Spinal cord (tissue), 10 donors: ENCODE measurements around the gene TLE3. TPM values are rescaled to one million over a fixed set of nuclear protein-coding genes. Genes with fewer than 3 reads are reported as not detected.

Experiments used
- DNase-seq, 6 donors: peaks; one replicate each; pipeline versions ENCODE4 v3.0.0 to v3.0.0-alpha.2; 2013 to 2015; ENCODE audit warnings: low spot score in 6 of 6, low read depth in 4 of 6
- H3K27ac ChIP-seq: one replicate; pipeline ENCODE4 v1.5.1; 2013; ENCODE audit warnings: low read depth, low read length, control low read depth
- H3K27me3 ChIP-seq: one replicate; pipeline ENCODE4 v1.6.1; 2013; ENCODE audit warnings: low read length; ENCODE audit not compliant: control insufficient read depth, insufficient read depth
- H3K36me3 ChIP-seq: one replicate; pipeline ENCODE4 v1.6.1; 2013; ENCODE audit warnings: low read length; ENCODE audit not compliant: control insufficient read depth, insufficient read depth
- H3K4me1 ChIP-seq: one replicate; pipeline ENCODE4 v1.6.1; 2013; ENCODE audit warnings: low read length; ENCODE audit not compliant: control insufficient read depth, insufficient read depth
- H3K4me3 ChIP-seq: one replicate; pipeline ENCODE4 v1.5.1; 2013; ENCODE audit warnings: low read depth, low read length, control low read depth
- H3K9me3 ChIP-seq: one replicate; pipeline ENCODE4 v1.6.1; 2013; ENCODE audit warnings: low read length; ENCODE audit not compliant: control insufficient read depth, insufficient read depth
- WGBS: methylation state at CpG from one replicate; pipeline ENCODE4 v1.1.5; 2013; ENCODE audit warnings: missing lambda C conversion rate; ENCODE audit not compliant: insufficient coverage; 5-methylcytosine and 5-hydroxymethylcytosine counted together
- polyA plus RNA-seq, 2 donors: library from polyadenylated mRNA; unstranded; fragments of 120-200 nt; gene quantifications; one replicate each; pipeline ENCODE4 v1.2.1, GENCODE V29; 2013; ENCODE audit not compliant: insufficient read length in 2 of 2
- total RNA-seq, 2 donors: library from RNA; depleted of rRNA in 1 of 2; stranded (reverse); fragments of 120-200 nt in 1 of 2; fragments of >200 nt in 1 of 2; gene quantifications; one replicate each; pipeline versions ENCODE4 v1.2.3 to v1.2.4, GENCODE V29; 2013 to 2014
- donor health status: healthy.

Gene TLE3
- total and polyA plus RNA-seq, 4 donors: 24.7 to 48.7 (median 38.2) TPM

DNA sequence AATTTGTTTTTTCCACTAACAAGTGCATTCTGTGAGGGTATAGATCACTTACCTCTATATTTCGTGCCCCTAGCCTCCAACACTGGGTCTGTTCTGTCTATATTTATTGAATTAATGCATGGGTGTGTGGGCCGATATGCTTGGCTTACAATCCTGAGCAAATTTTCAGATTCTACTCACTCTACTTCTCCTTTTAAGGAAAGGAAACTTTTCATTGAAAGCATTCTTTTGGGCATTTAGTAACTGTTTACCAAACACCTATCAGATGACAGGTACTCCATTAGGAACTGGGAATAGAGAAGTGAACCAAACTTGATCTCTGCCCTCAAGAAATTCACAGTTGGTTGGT is 60.5 kb downstream of the TLE3 start:
- no peaks in the 10 kb centered on the region for H3K36me3 ChIP-seq
- no peak for DNase-seq
- peaks cover 11% of the 10 kb centered on the region for H3K27me3 ChIP-seq
- H3K4me3 ChIP-seq: no peak overlapping the region
- no CpG with 5 or more reads among the region's 2 CpGs for WGBS
- no peaks in the 10 kb centered on the region for H3K9me3 ChIP-seq
- no peak overlapping the region for H3K27ac ChIP-seq
- H3K4me1 ChIP-seq: peaks cover 23% of the 10 kb centered on the region

DNA sequence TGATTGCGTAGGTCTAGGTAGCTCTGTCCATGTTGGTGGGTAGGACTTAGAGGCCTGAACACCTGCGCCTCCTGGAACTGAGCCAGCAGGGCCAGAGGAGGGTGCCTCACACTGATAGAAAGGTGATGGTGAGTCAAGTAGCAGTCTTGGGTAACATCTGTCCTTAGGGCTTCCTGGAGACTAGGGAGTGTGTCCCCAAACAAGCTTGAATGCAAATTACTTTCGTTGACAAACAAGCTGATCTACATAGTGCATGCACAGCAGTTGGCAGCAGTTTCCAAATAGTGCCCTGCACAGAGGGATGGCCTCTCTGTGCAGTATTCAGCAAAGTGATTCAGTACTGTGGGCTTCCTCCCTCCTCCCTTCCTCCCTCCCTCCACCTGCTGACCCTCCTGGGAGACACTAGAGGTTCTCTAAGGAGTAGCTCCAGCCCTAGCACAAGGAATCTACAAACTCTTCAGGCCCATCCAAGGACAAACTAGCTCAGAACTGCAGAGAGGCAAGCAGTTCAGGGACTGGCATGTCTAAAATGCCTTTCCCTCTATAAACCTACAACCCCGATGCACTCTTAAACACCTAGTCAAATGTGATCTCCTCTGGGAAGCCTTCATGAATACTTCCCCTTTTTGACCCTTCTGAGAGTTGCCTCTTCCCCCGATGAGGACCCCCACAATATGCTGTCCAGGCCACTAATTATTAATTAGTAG is 61.0 kb downstream of the TLE3 start:
- WGBS: 64% methylated on average over 4 of the region's 5 CpGs
- H3K27ac ChIP-seq: no peak overlapping the region
- peak in 1 of 6 donors; percentile 46 for DNase-seq

DNA sequence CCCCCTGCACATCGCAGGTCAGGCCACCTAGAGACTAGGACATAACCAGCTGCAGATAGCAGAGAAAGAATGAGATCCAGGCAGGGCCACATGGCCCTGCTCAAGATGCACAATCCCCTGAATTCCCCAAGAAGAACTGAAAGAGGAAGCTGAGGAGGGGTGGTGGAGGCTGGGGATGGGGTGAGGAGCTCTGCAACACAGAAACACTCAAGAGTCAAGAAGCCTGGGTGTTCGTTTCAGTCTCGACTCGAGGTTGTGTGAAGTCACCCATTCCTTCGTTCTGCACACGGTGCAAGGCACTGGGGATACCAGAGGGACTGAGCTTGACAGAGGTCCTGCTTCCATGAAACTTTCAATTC is 62.0 kb downstream of the TLE3 start:
- no peak for DNase-seq
- Histone ChIP-seq H3K27me3 (peaks cover 14% of the 10 kb centered on the region), H3K4me1 (peaks cover 23% of the 10 kb centered on the region), H3K27ac (no peak overlapping the region), H3K36me3 (no peaks in the 10 kb centered on the region), H3K4me3 (no peak overlapping the region), H3K9me3 (no peaks in the 10 kb centered on the region)
- WGBS: 100% methylated on average over 5 of the region's 6 CpGs

More for the DNA sequence above, 61.0 kb downstream of the TLE3 start:
- Histone ChIP-seq H3K36me3 (no peaks in the 10 kb centered on the region), H3K9me3 (no peaks in the 10 kb centered on the region), H3K27me3 (peaks cover 11% of the 10 kb centered on the region), H3K4me3 (no peak overlapping the region), H3K4me1 (peaks cover 23% of the 10 kb centered on the region)

DNA sequence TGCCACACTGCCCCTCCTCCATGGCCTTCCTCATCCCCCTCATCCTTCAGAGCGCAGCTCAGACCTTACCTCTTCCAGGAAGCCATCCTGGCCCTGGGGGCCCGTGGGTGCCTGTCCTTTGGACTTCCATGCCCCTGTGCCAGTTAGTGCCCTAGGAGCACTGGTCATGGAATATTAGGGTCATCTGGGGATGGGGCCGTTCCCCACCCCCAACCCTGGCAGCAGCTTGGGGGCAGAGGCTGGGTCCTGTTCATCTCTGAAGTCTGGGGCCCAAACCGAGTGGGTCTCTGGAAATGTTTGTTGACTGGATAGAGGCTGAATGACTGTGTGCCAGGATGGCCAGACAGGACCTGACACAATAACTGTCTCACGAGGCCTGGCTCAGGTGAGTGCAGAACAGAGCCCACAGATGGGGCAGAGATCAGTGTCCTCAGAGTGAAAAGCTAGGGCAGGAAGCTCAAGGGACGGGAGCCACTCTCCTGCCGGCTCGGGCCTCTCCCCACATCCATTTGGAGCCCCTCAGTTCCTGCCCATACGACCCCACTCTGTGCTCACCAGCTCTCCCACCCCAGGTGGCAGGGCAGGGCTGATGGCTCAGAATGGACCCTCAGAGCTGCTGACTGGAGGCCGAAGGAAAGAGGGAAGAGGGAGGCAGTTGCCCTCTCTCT is 62.5 kb downstream of the TLE3 start:
- no peak for DNase-seq

DNA sequence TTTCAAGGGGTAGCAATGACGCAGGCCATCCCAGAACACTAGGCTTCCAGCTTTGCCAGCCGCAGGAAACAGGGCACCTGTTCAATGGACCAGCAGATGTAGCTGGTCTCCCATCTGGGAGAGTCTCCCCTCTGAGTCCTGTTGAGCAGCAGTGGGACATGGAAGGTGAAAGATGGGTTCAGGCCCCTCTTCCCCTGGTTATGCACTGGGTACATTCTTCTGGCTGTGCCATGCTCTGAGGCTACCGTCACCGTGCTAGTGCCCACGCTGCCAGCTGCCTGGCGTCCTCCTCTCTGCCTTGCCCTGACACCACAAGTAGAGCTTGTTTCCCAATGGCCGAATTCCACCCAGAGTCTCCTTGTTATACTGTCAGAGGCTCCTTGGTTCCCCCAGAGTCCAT is 63.1 kb downstream of the TLE3 start:
- WGBS: 94% methylated on average over 7 of the region's 7 CpGs
- peaks cover 23% of the 10 kb centered on the region for H3K4me1 ChIP-seq
- H3K4me3 ChIP-seq: no peak overlapping the region
- peaks cover 14% of the 10 kb centered on the region for H3K27me3 ChIP-seq
- no peaks in the 10 kb centered on the region for H3K36me3 ChIP-seq
- H3K9me3 ChIP-seq: no peaks in the 10 kb centered on the region
- no peak overlapping the region for H3K27ac ChIP-seq
- DNase-seq: no peak

More for the DNA sequence above, 62.5 kb downstream of the TLE3 start:
- Histone ChIP-seq H3K4me1 (peaks cover 23% of the 10 kb centered on the region), H3K4me3 (no peak overlapping the region), H3K36me3 (no peaks in the 10 kb centered on the region), H3K27me3 (peaks cover 14% of the 10 kb centered on the region), H3K27ac (no peak overlapping the region), H3K9me3 (no peaks in the 10 kb centered on the region)
- 86% methylated on average over 9 of the region's 10 CpGs for WGBS

DNA sequence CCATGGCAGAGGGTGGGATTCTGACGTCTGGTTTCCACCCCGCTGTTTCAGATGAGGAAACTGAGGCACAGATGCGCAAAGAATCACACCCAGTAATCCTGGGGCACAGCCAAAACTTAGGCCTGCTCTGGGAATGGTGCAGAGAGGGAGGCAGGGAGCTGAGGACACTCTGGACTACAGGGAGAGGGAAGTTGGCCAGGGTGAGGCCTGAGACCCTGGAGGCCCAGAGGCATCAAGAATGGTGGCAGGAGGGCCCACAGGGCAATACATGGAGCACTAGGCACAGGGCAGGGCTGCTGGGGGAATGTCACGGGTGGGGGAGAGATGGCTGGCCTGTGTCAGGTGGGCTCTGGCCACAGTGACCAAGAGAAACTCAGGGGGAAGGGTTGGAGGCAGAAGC is 63.6 kb downstream of the TLE3 start:
- 86% methylated on average over 4 of the region's 4 CpGs for WGBS
- no peak overlapping the region for H3K27ac ChIP-seq
- H3K36me3 ChIP-seq: no peaks in the 10 kb centered on the region
- no peak overlapping the region for H3K4me3 ChIP-seq
- no peak for DNase-seq
- H3K9me3 ChIP-seq: no peaks in the 10 kb centered on the region
- peaks cover 23% of the 10 kb centered on the region for H3K4me1 ChIP-seq
- peaks cover 13% of the 10 kb centered on the region for H3K27me3 ChIP-seq

DNA sequence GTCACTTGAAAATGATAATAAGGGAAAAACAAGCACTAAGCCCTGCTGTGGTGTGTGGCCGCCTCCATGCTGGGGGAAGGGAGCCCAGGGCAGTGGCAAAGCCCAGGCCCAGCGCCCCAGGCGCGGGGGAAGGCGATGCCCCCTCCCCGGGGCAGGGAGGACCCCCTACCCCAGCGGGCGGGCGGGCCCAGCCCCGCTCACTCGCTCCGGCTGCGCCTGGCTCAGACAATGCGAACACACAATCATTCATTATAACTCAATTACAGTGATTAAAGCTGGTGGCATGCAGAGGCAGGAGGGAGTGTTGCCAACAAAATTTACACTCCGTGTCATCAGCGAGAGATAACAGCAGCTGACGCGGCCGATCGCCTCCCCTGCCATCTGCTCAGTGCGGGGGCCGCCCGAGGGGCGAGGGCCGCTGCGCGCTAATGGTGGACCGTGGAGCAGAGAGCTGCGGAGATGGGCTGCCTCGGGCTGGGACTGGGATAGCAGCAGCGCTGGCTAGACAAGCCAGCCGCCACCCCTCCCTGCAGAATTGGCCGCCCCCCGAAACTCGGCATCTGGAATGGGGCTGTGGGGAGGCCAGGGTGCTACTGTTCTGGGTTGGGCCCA is 64.1 kb downstream of the TLE3 start:
- 14% methylated on average over 27 of the region's 35 CpGs for WGBS
- Histone ChIP-seq H3K27me3 (peaks cover 12% of the 10 kb centered on the region), H3K36me3 (no peaks in the 10 kb centered on the region), H3K27ac (no peak overlapping the region), H3K4me3 (no peak overlapping the region), H3K4me1 (peaks cover 23% of the 10 kb centered on the region), H3K9me3 (no peaks in the 10 kb centered on the region)
- peak in 3 of 6 donors; percentile 48 to 93 (median 88) for DNase-seq

DNA sequence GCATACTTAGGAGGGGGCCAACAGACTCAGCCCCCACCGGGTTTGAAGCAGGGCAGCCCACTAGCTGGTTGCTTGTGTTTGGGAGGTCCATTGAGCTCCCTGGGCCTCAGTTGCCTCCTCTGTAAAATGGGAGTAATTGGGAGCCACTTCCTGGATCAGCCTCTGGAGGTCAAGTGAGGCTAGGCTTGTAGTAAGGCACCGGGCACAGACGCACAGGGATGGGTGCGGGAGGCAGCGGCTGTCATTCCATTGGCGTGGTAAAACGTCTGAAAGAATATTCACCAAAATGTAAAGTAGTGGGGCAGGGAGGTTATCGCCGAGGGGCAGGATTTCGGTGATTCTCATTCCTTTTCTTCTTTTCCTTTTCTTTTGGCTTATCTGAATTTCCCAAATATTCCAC is 64.6 kb downstream of the TLE3 start:
- Histone ChIP-seq H3K4me3 (no peak overlapping the region), H3K9me3 (no peaks in the 10 kb centered on the region), H3K27me3 (peaks cover 12% of the 10 kb centered on the region), H3K36me3 (no peaks in the 10 kb centered on the region), H3K27ac (no peak overlapping the region), H3K4me1 (peaks cover 23% of the 10 kb centered on the region)
- WGBS: 45% methylated on average over 3 of the region's 10 CpGs
- DNase-seq: no peak

DNA sequence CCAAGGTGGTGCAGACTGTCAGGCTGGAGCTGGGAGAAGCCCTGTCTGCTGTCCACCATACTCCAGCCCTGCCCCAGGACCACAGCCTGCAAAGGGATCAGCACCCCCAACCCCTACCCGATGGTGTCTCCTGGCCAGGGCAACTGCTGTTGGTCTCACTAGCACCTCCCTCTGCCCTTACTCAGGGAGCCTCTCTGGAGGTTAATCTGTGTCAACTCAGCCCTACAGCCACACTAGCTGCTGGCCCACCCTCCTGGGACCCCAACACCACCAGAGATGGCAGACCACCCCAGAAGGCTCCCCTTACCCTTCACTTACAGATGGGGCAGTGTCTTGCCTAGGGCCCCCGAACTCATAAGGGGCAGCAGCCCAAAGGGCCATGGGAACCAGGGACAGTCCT is 65.2 kb downstream of the TLE3 start:
- no peak overlapping the region for H3K27ac ChIP-seq
- no peak overlapping the region for H3K4me3 ChIP-seq
- H3K27me3 ChIP-seq: peaks cover 12% of the 10 kb centered on the region
- 73% methylated on average over 2 of the region's 2 CpGs for WGBS
- H3K4me1 ChIP-seq: peaks cover 23% of the 10 kb centered on the region
- H3K36me3 ChIP-seq: no peaks in the 10 kb centered on the region
- no peak for DNase-seq
- H3K9me3 ChIP-seq: no peaks in the 10 kb centered on the region

DNA sequence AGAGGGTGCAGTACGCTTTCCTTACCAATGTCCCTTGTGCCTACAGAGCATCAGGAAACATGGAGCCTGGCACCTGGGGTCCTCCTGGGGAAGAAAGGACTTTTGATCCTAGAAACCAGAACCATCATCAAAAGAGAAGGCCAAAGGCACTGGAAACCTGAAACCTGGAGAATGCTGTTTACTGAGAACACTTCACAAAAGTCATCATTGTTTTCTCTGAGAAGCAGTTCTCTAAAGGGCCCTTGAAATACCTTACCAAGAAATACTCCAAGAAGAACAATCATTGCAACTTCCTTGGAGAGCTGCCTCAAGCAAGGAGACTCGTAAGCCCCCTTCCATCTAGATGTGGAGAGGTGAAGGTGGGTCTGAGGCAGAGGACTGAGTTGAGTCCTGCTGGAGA is 66.0 kb downstream of the TLE3 start:
- 100% methylated on average over 1 of the region's 2 CpGs for WGBS
- Histone ChIP-seq H3K36me3 (no peaks in the 10 kb centered on the region), H3K27ac (no peak overlapping the region), H3K9me3 (no peaks in the 10 kb centered on the region), H3K27me3 (peaks cover 16% of the 10 kb centered on the region), H3K4me3 (no peak overlapping the region), H3K4me1 (peaks cover 23% of the 10 kb centered on the region)
- DNase-seq: no peak
